NCI-H2029 (cell line): Measurements from ENCODE around the gene DDX27.
A peak's percentile ranks its signal among the peaks of the same experiment; 100 is the strongest.
"Not testable (repeated sequence)": the region's sequence is repeated elsewhere in the genome, so short reads cannot be mapped to it uniquely, and the experiment has no call there.

Source experiments
- DNase-seq: peaks from one replicate; lab custom pipeline; 2025; lab: John Stamatoyannopoulos, UW

The DDX27 gene, protein sequence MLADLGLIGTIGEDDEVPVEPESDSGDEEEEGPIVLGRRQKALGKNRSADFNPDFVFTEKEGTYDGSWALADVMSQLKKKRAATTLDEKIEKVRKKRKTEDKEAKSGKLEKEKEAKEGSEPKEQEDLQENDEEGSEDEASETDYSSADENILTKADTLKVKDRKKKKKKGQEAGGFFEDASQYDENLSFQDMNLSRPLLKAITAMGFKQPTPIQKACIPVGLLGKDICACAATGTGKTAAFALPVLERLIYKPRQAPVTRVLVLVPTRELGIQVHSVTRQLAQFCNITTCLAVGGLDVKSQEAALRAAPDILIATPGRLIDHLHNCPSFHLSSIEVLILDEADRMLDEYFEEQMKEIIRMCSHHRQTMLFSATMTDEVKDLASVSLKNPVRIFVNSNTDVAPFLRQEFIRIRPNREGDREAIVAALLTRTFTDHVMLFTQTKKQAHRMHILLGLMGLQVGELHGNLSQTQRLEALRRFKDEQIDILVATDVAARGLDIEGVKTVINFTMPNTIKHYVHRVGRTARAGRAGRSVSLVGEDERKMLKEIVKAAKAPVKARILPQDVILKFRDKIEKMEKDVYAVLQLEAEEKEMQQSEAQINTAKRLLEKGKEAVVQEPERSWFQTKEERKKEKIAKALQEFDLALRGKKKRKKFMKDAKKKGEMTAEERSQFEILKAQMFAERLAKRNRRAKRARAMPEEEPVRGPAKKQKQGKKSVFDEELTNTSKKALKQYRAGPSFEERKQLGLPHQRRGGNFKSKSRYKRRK

GRCh38 chr20:49219091-49219923 is at the start of gene DDX27:
Gene DDX27 (plus strand): TSS chr20:49219416. CDS start chr20:49219449, 33 bp downstream.
- DNase-seq = peak; percentile 96

GRCh38 chr20:49169547-49169946 is 49.7 kb upstream of the DDX27 start:
- no peak for DNase-seq

DNA sequence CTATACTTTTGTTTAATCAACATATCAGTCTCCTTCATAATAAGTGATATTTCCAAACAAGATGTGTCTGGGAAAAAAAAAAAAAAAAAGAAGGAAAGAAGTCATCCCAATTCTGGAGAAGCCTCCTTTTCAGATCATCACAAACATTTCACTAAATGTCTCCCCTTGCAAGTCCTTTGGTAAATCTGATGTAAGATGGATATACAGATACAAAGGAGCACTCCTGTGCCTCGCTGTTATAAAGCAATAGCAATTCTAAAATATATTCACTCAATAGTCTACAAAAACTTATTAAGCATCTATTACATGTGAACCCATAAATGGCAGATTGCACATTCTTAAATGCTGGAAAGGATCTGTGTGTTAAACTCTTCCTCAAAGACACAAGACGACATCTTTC is 48.5 kb upstream of the DDX27 start:
- no peak for DNase-seq

DNA sequence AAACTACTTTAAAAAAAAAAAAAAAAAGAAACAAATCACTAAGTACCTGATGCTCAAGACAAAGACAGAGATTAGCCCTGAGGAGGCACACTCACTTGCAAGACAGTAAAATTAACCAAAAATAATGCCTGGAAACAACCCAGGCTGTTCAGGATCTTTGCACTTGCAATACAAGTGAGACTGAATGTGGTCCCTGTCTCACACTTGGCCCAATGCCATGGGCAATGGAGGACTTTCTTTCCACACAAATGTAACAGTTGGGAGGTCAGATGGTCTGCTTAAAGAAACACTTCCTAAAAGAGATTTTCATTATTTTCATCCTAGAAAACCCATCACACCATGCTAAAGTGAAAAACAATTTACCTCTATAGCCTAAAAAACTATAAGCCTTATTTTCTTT is 47.3 kb upstream of the DDX27 start:
- DNase-seq = no peak

DNA sequence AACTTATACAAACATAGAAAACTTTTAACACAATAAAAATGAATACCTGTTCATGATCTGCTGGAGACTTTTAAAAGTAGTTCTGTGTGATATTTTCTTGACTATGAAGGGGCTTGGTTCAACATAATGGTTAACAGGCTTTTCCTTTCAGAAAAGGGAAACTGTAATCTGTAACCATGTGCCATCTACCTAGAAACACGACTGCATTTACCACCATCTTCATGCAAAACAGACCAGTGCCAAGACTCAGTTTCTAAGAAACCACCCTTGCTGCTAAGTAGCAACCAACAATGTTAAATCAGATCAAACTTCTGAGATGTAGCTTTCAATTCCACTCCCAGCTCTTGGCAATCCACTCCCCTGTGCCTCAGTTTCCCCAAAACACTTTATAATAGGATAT is 46.8 kb upstream of the DDX27 start:
- no peak for DNase-seq

DNA sequence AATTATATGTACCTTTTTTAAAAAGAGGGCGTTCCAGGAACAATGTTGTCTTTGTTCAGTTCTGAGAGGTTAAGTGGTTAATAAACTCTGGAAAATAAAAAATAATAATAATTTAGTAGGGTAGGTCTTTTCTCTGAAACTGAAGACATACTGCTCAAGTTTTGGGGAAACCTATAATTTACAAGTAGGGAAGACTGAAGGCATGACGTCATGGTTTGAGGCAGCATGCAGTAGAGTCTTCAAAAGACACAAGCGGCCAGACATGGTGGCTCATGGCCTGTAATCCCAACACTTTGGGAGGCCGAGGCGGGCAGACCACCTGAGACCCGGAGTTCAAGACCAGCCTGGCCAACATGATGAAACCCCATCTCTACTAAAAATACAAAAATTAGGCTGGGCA is 45.0 kb upstream of the DDX27 start:
- no peak for DNase-seq

- DNase-seq = no peak
Measured at GRCh38 chr20:49179368-49180277, 39.6 kb upstream of the DDX27 start.

DNA sequence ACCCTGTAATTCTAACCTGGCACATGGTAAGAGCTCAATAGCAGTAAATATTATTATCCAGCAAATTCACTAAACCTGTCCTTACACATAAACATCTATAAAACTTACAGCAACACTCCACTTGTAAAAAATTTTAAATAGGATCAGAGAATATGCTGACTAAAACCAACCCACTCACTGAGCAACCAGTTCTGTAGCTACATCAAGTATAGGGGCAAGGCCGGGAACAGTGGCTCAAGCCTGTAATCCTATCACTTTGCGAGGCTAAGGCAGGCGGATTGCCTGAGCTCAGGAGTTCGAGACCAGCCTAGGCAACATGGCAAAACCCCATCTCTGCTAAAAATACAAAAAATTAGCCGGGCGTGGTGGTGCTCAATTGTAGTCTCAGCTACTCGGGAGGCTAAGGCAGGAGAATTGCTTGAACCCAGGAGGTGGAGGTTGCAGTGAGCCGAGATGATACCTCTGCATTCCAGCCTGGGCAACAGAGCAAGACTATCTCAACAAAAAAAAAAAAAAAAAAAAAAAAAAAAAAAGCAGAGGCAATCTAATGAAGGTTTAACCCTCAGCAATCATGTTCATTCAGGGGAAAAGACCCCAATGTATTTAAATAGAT is 37.8 kb upstream of the DDX27 start:
- no peak for DNase-seq

DNA sequence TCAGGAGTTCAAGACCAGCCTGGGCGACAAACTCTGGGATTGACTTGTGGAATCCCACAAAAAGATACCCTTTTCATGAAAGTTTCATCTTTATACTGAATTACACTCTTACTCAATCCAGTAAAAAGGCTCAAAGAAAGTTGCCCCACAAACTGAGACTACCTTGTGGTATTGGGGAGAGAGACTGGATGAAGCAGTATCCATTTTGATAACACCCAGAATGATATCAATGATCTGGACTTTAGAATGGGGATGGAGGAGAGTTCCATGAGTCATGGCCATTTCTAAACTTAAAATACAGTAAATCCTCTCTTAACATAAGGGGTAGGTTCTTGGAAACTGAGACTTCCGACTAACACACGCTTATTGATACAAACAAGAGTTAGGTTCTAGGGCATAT is 35.8 kb upstream of the DDX27 start:
- no peak for DNase-seq

GRCh38 chr20:49184084-49184501 is 35.1 kb upstream of the DDX27 start:
- DNase-seq = not testable (repeated sequence)

DNA sequence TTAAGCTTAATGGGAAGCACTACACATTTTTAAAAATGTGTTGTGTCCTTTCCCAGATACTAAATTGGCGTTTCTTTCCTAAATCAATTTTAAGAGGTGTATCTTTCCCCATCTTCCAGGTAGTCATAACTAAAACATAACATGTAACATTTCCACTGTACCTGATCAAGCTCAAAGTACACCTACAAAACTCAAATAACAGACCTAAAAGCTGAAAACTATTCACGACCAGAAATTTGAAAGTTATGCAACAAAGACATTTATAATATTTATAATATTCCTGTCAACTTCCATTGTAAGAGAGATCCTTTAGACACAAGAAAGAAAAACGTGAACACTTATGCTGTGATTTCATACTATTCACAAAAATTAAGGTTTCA is 34.5 kb upstream of the DDX27 start:
- DNase-seq = no peak

- no peak for DNase-seq
Measured at GRCh38 chr20:49185071-49185761, 34.0 kb upstream of the DDX27 start.

DNA sequence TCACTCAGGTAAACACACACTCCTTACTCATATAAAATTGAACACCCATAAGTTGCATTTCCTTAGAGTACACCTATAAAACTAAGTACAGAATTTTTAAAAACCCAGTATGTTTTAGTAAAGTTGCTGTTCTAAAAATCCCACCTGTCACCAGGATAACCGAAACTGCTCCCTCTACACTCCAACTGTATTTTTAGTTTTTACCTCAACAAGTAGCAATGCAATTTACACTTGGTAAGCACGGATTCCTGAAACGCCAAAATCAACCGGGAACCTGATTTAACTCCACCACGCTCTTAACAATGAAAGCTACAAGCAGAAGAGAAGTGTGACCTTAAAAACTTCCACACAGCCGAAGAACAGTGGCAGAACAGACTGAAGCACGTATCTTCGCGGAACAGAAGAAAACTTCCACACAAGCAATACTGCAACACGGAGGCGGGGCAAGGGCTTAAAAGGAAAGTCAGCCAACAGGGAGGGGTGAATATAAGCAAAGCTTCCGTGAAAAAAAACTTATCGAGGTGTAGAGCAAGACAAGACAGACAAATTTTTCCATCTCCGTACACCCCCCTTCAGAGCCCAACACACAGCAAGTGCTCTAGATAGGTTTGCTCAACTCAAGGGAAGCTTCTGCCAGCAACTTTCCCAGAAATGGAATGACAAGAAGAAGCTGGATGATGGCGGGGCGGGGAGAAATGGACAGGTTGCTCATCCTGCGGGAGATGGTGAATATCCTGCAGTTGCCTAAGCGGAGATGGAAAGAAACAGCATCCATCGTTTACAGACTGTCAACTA is 32.5 kb upstream of the DDX27 start:
- DNase-seq = no peak

DNA sequence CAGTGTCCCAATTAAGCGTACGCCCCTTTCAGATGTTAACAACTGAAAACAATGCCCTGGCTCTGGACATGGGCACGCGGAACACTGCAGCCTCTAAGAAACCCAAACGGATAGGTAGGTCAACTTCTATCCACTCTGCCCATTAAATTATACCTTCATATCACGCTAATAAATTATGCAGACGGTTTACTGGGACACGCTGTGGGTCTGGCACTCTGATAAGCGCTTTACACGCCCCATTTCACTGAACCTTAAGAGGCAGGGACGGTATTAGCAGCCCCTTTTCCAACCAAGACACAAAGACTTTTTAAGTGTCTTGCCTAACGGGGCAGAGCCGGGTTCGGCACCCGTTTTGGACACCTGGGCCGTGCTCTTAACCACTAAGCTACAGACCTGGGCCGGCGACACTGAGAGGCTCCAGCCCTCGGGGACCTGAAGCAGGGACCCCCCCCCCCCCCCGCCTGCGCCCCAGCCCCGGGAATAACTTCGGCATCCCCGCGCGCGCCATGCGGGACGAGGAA is 31.8 kb upstream of the DDX27 start:
- DNase-seq = no peak

DNA sequence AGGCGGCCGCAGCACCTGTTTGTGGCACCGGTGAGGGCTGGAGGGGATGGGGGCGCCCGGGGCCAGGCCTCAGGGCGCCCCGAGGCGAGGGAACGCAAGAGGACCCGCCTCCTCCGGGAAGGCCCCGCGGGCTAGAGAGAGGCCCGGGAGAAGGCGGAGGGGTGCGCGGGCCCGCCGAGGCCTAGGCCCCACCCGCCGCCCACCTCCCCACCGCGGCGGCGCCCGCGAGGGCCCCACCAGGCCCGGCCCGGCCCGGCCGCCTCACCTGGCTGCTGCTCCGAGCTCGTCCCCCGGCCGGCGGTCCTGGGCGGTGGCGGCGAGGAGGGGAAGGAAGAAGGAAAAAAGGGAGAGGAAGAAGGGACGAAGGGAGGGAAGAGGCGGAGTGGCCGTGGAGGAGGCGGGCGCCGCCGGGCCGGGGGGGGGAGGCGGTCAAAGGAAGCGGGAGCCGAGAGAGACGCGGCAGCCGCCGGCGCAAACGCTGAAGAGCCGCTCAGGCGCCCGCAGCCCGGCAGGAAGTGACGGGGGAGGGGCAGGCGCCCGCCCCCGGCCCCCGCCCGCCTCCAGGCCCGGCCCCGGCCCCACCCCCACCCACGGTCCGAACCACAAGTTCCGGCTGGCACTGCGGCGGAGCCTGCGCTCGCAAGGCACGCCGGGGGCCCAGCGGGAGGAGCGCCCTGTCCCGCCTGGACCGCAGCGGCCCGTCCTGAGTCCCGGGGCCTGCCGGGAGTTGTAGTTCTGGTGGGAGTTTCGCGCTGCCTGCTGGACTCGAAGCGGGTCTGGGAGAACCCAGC is 31.2 kb upstream of the DDX27 start, which contains the start of gene STAU1:
Gene STAU1, minus strand, starts transcription at position 484 of the 791 bp plus-strand sequence. CDS start 22,133 bp downstream, outside the sequence.
- peak; percentile 96 for DNase-seq

GRCh38 chr20:49192944-49193518 is 26.2 kb upstream of the DDX27 start:
- DNase-seq = not testable (repeated sequence)

- DNase-seq = no peak
Measured at GRCh38 chr20:49199729-49200293, 19.4 kb upstream of the DDX27 start.

GRCh38 chr20:49203011-49203410 is 16.2 kb upstream of the DDX27 start:
- DNase-seq = no peak
